Activated CD8-positive, alpha-beta memory T cell treated with anti-CD3 and anti-CD28 coated beads, Interleukin-2, amount 50 U/mL, for 1 hour (primary cell): ENCODE data around the gene APCDD1L.
"Not testable (repeated sequence)": the region's sequence is repeated elsewhere in the genome, so short reads cannot be mapped to it uniquely, and the experiment has no call there.

Experiments used
- DNase-seq: peaks from one replicate; pipeline ENCODE4 v3.0.0-alpha.2; 2020; ENCODE audit errors: extremely low read depth

The APCDD1L gene

DNA sequence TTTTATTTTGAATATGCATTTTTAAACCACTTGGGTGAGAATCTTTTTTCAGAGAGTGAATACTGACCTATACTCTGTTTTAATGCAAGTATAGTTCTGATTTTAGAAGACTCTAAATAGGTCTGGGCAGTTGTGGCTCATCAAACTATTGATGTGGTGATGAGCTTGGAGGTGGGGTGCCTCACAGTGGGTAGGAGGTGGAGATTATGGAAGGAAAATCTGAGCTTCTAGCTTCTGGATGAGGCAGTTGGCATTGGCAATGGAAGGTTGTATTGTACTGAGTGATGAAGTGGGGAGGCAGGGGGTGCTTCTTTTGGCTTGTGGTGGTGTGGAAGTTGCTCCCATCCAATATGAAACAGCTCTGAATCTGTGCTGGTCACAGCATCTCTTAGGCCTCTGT, 73.5 kb downstream of the APCDD1L start:
- no peak for DNase-seq

DNA sequence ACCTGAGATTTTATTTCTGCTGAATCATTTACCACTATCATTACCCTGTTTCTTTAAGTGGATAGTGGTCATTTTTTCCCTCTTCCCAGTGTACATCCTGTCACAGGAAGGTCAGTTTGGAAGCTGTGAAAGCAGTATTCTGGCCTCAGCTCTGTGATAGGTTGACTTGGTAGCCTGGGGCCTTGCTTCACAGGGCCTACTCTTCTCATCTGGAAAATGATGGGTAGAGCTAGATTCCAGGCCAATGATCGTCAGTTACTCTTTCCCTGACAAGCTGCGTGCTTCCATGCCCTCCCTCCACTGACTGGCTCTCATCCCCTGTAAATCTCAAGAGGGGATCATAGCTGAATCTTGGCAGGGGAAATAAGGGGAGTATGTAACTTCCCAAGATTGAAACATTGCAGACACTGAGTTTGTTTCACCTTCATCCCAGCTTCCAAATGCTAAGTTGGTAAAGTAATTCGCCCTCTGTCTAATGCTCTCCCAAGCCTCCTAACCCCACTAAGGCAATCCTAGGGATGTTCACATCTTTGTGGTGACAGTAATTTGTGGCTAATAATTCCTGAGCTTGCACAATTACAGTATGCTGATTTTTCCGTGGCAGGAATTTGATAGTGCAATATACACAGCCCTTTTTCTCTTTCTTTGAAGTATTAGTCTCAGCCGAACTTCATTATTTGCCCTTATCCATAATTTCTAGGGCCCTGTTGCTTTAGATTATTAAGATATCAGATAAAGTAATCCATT, 75.0 kb downstream of the APCDD1L start:
- DNase-seq = no peak

DNA sequence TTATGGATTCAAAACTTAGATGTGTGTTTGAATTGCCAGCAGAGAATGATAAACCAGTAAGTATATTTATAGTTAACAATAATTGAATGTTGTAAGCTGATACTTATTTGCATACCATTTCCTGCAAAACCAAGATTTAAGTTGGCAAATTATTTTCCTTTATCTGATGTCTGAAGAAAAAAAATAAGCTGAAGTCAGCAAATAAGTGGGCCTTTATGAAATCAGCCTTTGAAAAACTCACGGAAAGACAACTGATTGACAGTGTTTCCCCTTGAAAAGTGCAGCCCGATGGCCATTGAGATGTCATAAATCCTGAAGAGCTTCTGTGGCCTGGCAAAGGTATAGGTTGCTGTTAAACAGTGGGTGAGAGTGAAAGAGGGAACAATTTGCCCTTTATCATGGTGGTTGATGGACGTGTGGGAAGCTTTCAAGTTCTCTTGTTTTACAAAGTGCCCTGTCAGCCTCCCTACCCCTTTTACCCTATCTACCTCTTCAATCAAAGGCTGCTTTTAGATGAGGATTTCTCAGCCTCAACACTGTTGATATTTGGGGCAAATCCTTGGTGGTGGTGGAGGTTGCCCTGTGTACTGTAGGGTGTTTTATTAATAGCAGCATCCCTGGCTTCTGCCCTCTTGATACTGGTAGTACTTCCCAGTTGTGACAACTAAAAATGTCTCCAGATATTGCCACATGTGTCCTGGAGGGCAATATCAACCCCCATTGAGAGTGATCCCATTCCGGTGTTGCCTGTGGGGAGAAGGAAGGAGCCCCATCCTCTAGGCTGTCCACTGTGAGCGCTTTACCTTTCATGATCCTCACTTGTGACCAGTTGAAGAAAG, 76.0 kb downstream of the APCDD1L start:
- no peak for DNase-seq

DNA sequence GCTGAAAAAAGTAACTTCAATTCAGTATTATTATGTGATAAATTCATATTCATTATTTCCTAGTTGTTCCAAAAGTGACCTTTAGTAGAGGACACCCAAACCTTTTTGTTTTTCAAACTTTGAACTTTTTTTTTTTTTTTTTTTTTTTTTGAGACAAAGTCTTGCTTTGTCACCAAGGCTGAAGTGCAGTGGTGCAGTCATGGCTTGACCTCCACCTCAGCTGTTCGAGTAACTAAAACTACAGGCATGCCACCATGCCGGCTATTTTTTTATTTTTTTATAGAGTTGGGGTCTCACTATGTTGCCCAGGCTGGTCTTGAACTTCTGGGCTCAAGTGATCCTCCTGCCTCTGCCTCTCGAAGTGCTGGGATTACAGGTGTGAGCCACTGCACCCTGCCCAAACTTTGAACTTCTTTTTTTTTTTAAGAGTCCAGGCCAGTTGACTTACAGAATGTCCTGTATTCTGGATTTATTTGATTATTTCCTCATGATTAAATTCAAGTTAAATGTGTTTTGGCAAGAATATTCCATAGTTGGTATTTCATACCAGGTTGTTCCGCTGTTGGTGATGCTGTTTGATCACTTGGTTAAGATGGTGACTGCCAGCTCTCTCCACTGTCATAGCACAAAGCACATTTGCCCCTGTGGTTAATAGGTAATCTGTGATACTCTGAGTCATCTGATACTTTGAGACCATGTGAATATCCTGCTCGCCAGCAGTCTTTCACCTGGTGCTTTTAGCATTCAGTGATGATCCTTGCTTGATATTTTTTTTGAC, 78.1 kb downstream of the APCDD1L start:
- DNase-seq = no peak

DNA sequence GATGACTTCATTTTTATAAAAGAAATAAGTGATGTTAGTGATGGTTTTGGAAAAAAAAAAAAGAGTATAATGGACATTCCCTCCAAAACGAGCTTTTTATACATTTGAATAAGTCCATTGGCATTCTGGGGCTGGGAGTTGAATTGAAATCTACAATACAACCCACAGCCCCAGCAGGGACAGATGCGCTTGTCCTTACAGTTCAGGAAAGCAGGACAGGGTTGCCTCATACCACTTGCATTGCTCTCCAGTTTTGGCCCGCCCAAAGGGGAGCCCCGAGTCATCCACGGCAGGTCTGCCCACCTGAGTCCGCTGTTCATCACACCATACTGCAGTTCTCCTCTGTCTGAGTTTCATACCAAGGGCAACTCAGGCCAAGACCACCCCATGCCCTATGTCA, 80.0 kb downstream of the APCDD1L start:
- DNase-seq = no peak

DNA sequence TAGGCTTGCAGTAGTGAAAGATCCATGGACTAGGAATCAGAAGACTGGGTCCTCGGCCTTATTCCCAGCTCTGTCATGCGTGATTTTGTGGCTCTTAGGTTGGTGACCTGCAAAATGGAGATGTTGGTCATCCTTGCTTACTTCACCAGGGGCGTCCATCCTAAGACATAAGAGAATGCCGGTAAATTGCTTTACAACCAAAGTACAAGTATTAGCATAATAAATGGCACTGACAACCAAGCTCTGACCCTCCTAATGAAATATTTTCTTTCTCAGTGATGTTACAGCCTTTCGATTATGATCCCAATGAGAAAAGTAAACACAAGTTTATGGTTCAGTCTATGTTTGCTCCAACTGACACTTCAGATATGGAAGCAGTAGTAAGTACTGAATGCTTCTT, 80.9 kb downstream of the APCDD1L start:
- DNase-seq = no peak

DNA sequence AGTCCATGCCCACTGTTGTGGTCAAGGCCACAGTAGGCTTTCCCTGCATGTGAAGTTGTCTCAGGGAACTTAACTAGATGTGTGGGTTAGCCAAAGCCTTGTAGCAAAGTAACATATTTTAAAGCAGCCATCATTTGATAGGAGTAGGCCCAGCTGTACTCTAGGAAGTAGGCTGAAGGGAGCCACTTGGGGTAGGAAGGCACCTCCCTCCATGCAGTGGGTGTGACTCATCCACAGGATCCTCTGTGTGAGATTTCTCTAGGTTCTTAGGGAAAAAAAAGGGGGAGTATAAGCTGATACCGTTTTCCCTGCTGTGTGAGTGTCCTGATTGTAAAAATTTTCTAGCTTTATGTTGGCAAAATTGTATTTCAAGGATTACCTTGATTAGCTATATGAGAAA, 81.4 kb downstream of the APCDD1L start:
- no peak for DNase-seq

DNA sequence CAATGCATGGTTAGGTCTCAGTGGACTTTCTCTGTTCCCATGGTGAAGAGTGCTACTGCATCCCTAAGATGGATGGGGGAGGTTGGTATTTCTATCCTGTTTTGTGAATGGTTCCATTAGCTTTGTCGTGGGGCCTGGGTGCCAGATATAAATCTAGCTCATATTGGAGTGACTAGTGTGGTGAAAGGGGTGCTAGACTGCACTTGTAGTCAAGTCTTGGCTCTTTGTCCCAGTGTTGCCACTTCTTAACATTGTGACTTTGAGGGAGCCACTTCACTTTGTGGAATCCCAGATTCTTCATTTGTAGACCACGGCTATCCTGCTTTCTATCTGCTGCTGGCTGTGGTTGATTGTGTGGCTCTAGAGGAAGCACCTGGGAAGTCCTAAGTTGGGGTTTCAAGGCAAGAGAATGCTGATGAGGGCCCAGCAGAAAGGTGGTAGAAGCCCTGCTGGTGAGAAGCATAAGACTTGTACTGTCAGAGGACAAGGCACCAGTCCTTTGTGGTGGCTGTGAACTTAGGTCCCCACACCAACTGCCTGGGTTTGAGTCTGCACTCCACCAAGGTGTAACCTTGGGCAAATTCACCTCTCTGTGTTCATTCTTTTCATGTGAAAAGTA, 82.1 kb downstream of the APCDD1L start:
- no peak for DNase-seq

DNA sequence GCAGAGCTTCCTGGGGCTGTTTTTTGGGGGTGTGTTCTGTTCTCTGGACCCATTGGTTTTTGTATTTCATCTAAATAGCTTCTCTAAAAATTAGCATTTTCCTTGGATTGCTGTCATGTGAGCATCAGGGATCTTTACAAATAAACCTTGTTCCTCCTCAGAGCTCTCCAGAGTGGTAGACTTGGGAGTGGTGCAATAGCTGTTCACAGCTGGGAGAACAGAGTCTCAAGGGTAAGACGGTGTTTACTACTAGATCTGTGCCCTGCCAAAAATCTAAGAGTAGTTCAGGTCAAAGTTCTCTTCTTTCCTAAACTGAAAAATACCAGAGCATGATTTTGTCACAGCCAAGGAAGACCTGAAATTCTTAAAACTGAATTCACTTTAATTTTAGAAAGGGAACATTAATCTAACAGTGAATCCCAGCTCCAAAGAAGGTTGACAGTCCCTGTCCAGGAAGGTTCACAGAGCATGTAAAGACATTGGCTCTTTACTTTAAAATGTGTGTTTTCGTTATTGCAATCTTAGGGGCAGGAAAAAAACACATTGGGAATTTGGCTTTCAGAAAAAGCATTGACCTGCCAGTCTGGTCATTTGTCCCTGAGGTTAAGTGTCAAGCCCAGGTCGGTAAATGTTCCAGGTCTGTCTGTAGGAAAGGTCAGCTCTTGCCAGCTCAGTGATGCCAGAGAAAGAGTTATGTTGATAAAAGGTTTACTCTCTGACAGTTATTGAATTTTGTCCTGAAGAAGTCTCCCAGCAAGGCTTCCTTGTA, 82.8 kb downstream of the APCDD1L start:
- no peak for DNase-seq

DNA sequence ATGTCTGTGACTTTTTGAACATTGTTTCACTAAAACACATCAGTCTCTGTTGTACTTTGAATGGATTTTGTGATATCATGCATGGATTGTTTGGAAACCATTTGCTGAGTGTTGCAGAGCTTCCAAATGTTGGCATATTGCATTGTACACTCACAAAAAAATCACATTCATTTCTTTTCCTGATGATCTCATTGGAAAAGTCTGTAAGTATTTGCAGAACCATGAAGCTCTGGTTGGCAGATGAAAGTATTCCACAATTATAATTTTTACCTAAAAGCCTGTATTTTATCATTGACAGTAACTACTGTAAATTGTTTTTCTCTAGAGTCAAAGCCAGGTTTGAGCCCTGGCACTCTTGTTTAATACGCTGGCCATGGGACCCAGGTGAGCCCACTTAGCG, 84.1 kb downstream of the APCDD1L start:
- DNase-seq = no peak

DNA sequence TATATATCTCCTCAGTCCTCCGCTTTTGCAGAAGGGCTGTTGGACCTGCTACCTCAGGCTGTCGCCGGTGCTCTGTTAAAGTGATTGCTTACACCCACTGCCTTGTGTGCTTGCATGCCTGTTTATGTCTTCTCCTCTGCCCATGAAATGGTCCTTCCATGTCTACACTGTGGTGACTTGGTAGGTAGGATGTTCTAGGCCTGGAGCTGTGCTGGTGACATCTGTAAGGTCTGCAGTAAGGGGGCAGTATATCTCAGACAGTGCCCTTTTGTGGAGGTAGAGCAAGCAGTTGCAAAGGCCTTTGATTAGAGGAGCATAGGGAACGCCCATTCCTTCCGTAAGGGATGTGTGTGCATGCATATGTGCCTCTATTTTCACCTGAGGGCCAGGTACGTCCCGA, 85.9 kb downstream of the APCDD1L start:
- no peak for DNase-seq

DNA sequence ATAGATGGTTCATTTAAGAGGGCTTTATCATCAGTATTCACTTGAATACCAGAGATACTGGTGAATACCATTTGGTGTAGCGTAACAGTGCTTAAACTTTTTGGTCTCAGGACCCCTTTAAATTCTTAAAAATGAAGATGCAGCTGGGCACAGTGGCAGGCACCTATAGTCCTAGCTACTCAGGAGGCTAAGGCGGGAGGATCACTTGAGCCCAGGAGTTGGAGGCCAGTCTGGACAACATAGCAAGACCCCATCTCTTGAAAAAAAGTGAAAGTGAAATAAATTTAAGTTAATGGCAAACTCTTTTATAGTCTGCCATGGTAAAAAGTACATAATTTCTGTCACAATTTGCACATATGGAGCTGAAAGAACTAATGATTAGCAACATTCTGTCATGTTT, 86.8 kb downstream of the APCDD1L start:
- no peak for DNase-seq

DNA sequence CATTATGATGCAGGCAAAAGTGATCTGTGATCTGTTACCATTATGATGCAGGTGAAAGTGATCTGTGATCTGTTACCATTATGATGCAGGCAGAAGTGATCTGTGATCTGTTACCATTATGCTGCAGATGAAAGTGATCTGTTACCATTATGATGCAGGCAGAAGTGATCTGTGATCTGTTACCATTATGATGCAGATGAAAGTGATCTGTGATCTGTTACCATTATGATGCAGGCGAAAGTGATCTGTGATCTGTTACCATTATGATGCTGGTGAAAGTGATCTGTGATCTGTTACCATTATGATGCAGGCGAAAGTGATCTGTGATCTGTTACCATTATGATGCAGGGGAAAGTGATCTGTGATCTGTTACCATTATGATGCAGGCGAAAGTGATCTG, 87.6 kb downstream of the APCDD1L start:
- DNase-seq = not testable (repeated sequence)

DNA sequence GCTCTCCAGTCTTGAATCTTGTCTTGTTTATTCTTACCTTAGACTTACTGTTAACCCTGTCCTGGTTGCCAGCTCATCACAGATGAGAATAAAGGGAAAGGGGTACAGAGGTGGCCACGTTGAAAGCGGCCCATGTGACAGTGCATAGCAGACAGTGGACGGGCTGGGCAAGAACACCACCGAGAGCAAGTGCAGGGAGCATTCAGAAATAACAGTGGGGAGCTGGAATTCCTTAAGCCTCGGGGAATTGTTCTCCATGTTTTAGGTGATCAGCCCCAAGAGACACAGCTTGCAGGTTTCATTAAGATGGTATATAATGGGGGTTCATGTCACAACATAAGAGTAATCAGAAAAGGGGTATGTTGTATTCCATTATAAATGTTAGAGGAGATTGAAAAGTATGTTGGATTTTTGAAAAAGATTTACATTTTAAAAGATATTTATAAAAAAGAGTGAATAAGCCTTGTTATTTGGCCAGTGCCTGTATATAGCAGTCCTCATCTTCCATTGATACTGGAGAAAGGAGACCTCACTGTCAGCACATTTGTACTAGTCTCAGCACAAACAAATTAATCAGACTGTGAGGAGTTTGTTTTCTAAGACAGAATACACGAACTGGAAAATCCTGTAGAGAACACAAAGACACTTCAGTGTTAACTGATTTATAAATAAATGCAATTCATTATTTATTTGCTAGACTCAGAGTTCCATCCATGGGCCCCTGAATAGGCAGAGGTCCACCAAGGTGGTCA, 90.8 kb downstream of the APCDD1L start:
- DNase-seq = no peak

DNA sequence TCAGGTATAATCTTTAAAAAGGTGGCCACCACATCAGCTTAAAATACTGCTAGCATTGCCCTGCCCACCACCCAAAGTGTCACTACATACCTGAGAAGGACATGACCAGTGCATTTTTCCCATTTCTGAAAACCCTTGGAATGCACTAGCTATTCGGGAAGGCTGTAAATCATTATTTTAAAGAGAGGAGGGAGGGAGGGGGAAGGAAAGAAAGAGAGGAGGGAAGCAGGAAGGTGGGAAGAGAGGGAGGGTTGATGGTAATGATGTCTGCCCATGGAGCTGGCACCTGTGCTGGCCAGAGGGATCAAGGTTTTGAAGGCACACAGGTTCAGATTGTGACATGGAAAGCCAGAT, 93.7 kb downstream of the APCDD1L start:
- no peak for DNase-seq

DNA sequence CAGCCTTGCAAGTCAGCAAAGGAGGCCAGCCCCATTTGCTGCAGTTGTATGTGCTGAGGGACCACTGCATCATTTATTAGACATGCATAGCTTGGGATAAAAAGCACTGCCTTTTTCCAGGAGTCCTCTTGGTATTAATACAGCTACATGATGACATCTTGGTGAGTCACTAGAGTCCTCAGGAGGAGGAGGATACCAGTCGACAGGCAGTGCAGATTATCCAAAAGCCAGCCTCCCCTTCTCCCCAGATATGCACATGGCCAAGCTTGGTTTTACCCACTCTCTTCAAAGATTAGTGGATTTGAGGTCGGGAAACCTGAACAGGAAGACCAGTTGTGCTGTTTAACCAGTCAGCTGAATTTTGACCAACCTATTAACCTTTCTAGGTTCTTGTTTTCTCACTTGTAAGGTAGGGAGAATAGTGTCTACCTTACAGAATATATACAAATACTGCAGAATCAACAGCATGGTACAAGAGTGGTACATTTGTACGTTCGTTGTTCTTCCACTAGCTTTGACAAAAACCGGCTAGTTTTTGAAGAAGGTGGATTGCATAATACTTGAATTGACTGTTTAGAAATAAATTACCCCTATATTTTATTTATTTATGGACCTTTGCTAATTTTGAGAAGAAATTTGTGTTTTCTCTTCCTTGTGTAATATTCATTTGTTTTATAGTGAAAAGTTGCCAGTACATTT, 94.3 kb downstream of the APCDD1L start:
- no peak for DNase-seq

DNA sequence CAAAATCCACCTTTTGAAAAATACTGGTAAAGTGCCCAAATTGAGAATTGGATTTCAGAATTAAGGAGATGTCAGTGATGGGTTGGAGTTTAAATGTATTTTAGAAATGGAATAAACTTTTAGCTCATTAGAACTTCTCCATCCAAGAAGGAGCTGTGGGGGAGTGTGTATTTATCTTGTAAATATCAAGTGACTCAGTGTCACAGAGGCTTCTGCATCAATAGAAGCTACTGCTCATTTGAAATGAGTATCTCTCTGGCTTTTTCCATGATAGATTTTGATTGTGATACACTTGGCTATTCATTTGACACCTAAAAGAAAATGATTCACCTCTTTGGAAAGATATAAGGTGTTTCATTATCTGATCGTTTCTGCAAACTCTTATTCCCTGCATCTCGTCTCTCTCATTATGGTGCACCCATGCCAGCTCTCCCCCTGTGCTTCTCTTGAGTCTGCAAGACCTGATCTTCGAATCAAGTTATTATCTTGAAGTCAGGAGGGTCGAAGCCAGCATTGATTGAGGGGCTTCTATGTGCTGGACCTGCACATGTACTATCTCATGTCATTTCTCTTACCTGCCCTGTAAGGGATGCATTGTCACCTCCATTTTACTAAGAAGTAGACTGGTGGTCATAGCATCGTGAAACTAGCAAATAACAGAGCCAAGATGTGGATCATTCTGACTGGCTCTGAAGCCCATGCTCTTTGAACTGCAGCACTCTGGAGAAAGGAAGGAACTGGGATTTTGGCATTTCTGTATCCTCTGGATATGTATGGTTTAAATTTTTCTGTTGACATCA, 96.0 kb downstream of the APCDD1L start:
- no peak for DNase-seq

DNA sequence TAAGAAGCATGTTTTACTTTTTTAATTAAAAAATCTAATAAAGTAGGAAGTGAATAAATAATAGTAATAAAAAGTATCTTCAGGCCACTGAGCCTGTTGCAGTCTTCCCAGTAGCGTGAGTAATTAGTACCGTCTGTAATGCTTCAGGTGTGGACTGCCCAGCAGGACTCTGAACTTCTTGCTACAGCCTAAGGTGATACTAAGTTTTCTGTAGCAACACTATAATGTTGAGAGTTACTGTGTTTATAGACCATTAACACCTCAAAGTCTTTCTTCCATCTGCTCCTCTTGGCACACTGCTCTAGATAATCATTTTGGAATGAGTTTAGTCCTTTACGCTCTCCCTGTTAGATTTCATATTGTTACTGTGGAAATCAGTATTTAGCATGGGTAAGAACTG, 97.8 kb downstream of the APCDD1L start:
- DNase-seq = no peak

DNA sequence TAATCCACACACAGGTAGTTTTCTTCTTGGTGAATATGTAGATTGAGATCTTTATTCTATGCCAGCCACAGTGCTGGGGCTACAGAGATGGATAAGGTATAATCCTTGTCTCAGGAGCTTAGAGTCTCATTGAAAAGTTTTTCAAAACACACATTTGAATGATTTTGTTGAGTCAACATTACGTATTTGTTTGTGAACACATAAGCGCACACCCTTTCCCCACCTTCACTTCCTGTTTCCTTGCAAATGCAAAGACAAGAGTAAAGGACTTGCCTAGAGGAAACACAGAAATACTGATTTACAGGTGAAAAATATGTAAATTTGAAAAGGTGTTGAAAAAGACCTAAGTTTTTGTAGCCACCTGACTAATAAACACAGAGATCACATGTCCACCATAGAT, 98.4 kb downstream of the APCDD1L start:
- DNase-seq = no peak
